Hematopoietic multipotent progenitor cell treated with erythropoietin and hydrocortisone succinate and interleukin-3 and kit ligand, for 17 days (in vitro differentiated cells): ENCODE measurements around the gene GDF10.

ENCODE experiments used
- DNase-seq: peaks from one replicate; pipeline ENCODE4 v3.0.0-alpha.2; 2015; ENCODE audit warnings: low spot score

Gene GDF10

GRCh38 chr10:47299611-47300428, at the start of gene GDF10:
GDF10 (plus strand) TSS chr10:47300197; CDS start chr10:47300652, 455 bp downstream.
- DNase-seq = no peak

- DNase-seq = no peak
These were observed 47.8 kb upstream of the GDF10 start for GRCh38 chr10:47252093-47252780.

- no peak for DNase-seq
These were observed 46.9 kb upstream of the GDF10 start for GRCh38 chr10:47253030-47253637.

- DNase-seq = no peak
These were observed 46.2 kb upstream of the GDF10 start for GRCh38 chr10:47253651-47254375.

- no peak for DNase-seq
These were observed 45.4 kb upstream of the GDF10 start for GRCh38 chr10:47254611-47255010.

- no peak for DNase-seq
These were observed 44.8 kb upstream of the GDF10 start for GRCh38 chr10:47255033-47255813.

GRCh38 chr10:47255866-47256265, 44.1 kb upstream of the GDF10 start:
- no peak for DNase-seq

- no peak for DNase-seq
These were observed 43.2 kb upstream of the GDF10 start for GRCh38 chr10:47256751-47257336.

- no peak for DNase-seq
These were observed 42.4 kb upstream of the GDF10 start for GRCh38 chr10:47257396-47258120.

GRCh38 chr10:47258921-47259320, 41.1 kb upstream of the GDF10 start:
- no peak for DNase-seq

- no peak for DNase-seq
These were observed 40.5 kb upstream of the GDF10 start for GRCh38 chr10:47259466-47259865.

- no peak for DNase-seq
These were observed 39.4 kb upstream of the GDF10 start for GRCh38 chr10:47260505-47261111.

- DNase-seq = no peak
These were observed 38.9 kb upstream of the GDF10 start for GRCh38 chr10:47261121-47261520.

- DNase-seq = no peak
These were observed 38.4 kb upstream of the GDF10 start for GRCh38 chr10:47261556-47261955.

- DNase-seq = no peak
These were observed 37.1 kb upstream of the GDF10 start for GRCh38 chr10:47262606-47263533.

- DNase-seq = no peak
These were observed 35.2 kb upstream of the GDF10 start for GRCh38 chr10:47264797-47265281.

- DNase-seq = no peak
These were observed 33.4 kb upstream of the GDF10 start for GRCh38 chr10:47266602-47267001.

- no peak for DNase-seq
These were observed 31.3 kb upstream of the GDF10 start for GRCh38 chr10:47268696-47269095.

- DNase-seq = no peak
These were observed 30.7 kb upstream of the GDF10 start for GRCh38 chr10:47269294-47269693.
